KMS-11 (cell line): ENCODE measurements around the gene PSAP.

Source experiments
- H2AFZ ChIP-seq: fragments of 200-600 bp; sonication (generic); 2 replicates; pipeline ENCODE4 v1.6.1; 2016; ENCODE audit warnings: antibody characterized with exemption, mixed run types, low read depth
- H3K27ac ChIP-seq: fragments of 200-600 bp; sonication (generic); 2 replicates; pipeline ENCODE4 v1.6.1; 2016; ENCODE audit warnings: mild to moderate bottlenecking, mixed run types
- H3K27me3 ChIP-seq: fragments of 200-600 bp; sonication (generic); 2 replicates; pipeline ENCODE4 v1.6.1; 2017; ENCODE audit warnings: mild to moderate bottlenecking, low read depth, mixed run types, moderate library complexity; ENCODE audit not compliant: insufficient read depth
- H3K36me3 ChIP-seq: fragments of 200-600 bp; sonication (generic); 2 replicates; pipeline ENCODE4 v1.6.1; 2017; ENCODE audit warnings: mild to moderate bottlenecking, mixed run types; ENCODE audit not compliant: insufficient read depth
- H3K4me1 ChIP-seq: fragments of 200-600 bp; sonication (generic); 2 replicates; pipeline ENCODE4 v1.6.1; 2016; ENCODE audit warnings: mild to moderate bottlenecking, low read depth, mixed run types; ENCODE audit not compliant: poor library complexity, severe bottlenecking
- H3K4me2 ChIP-seq: fragments of 200-600 bp; sonication (generic); 2 replicates; pipeline ENCODE4 v1.7.0; 2016; ENCODE audit warnings: mild to moderate bottlenecking, mixed run types
- H3K4me3 ChIP-seq: fragments of 200-600 bp; sonication (generic); IDR thresholded peaks from 2 replicates; pipeline ENCODE4 v1.6.1; 2017; ENCODE audit warnings: low read depth, low read length, mixed read lengths; ENCODE audit not compliant: insufficient read depth
- H3K79me2 ChIP-seq: fragments of 200-600 bp; sonication (generic); 2 replicates; pipeline ENCODE4 v1.6.1; 2016; ENCODE audit warnings: low read depth, mixed run types; ENCODE audit not compliant: insufficient read depth
- H3K9ac ChIP-seq: fragments of 200-600 bp; sonication (generic); 2 replicates; pipeline ENCODE4 v1.6.1; 2016; ENCODE audit warnings: mild to moderate bottlenecking, mixed run types
- H4K20me1 ChIP-seq: fragments of 200-600 bp; sonication (generic); 2 replicates; pipeline ENCODE4 v1.6.1; 2016; ENCODE audit warnings: mild to moderate bottlenecking, mixed run types; ENCODE audit not compliant: insufficient read depth
- CTCF ChIP-seq: fragments of 200-600 bp; sonication (generic); conservative IDR thresholded peaks from 2 replicates; pipeline ENCODE4 v1.6.1; 2017; ENCODE audit warnings: low read depth, mild to moderate bottlenecking, antibody characterized with exemption, low read length, moderate library complexity, mixed read lengths

The PSAP gene

GRCh38 chr10:71838264-71839211, 12.5 kb downstream of the PSAP start:
- Histone ChIP-seq H3K9ac (no peak overlapping the region), H3K4me3 (no peak overlapping the region), H3K27me3 (no peaks in the 10 kb centered on the region), H2AFZ (no peak overlapping the region), H3K4me2 (no peak overlapping the region), H3K79me2 (peaks cover 18% of the 10 kb centered on the region; the same call in 1 of the 2 replicates), H3K4me1 (peaks cover 17% of the 10 kb centered on the region), H4K20me1 (no peaks in the 10 kb centered on the region), H3K36me3 (no peaks in the 10 kb centered on the region), H3K27ac (no peak overlapping the region)
- TF ChIP-seq CTCF, result no peak

DNA sequence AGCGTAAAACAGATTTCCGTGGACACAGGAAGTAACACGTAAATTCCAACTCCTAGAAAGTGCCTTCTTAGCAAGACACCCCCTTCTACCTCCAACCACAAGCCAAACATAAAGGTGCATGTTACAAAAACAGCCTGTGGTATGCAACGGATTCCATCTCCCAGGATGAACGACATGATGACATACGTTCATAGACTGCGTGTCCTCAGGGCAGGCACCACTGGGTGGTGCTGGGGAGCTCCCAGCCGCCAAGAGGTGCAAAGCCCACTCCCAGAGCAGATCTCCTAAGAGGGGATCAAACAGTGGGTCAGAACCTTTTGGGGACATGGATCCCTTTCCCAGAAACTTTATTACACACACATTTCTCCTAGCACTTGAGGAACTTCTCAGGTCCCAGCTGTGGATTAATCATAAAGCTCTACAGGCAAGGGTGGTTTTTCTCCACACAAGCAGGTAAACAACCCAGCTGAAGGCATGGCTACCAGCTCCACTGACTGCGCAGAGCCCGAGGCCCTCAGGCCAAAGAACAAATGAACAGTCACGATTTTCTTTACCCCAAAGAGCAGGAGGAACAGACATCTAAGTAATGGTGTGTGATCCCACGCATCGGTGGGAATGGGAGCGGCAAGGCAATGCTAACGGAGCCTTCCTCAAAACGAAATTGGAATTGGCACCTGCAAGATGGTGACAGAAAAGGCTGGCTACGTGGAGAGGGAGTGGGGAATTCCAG, 13.8 kb downstream of the PSAP start:
- H2AFZ ChIP-seq, result no peak overlapping the region
- H3K27me3 ChIP-seq, result no peaks in the 10 kb centered on the region
- H3K4me1 ChIP-seq, result peaks cover 11% of the 10 kb centered on the region
- H3K27ac ChIP-seq, result no peak overlapping the region
- no peak overlapping the region for H3K9ac ChIP-seq
- no peak overlapping the region for H3K4me2 ChIP-seq
- H3K4me3 ChIP-seq, result no peak overlapping the region
- no peak for TF ChIP-seq CTCF
- no peaks in the 10 kb centered on the region for H4K20me1 ChIP-seq
- H3K36me3 ChIP-seq, result no peaks in the 10 kb centered on the region
- H3K79me2 ChIP-seq, result peaks cover 8% of the 10 kb centered on the region; the same call in 1 of the 2 replicates

- H3K79me2 ChIP-seq, result peaks cover 3% of the 10 kb centered on the region; the same call in 1 of the 2 replicates
- H3K4me3 ChIP-seq, result no peak overlapping the region
- no peak overlapping the region for H2AFZ ChIP-seq
- TF ChIP-seq CTCF, result no peak
- peaks cover 7% of the 10 kb centered on the region for H3K4me1 ChIP-seq
- no peak overlapping the region for H3K27ac ChIP-seq
- no peak overlapping the region for H3K4me2 ChIP-seq
- H3K36me3 ChIP-seq, result no peaks in the 10 kb centered on the region
- H4K20me1 ChIP-seq, result no peaks in the 10 kb centered on the region
- H3K9ac ChIP-seq, result no peak overlapping the region
- no peaks in the 10 kb centered on the region for H3K27me3 ChIP-seq
Observed at GRCh38 chr10:71836596-71836974, 14.5 kb downstream of the PSAP start.

DNA sequence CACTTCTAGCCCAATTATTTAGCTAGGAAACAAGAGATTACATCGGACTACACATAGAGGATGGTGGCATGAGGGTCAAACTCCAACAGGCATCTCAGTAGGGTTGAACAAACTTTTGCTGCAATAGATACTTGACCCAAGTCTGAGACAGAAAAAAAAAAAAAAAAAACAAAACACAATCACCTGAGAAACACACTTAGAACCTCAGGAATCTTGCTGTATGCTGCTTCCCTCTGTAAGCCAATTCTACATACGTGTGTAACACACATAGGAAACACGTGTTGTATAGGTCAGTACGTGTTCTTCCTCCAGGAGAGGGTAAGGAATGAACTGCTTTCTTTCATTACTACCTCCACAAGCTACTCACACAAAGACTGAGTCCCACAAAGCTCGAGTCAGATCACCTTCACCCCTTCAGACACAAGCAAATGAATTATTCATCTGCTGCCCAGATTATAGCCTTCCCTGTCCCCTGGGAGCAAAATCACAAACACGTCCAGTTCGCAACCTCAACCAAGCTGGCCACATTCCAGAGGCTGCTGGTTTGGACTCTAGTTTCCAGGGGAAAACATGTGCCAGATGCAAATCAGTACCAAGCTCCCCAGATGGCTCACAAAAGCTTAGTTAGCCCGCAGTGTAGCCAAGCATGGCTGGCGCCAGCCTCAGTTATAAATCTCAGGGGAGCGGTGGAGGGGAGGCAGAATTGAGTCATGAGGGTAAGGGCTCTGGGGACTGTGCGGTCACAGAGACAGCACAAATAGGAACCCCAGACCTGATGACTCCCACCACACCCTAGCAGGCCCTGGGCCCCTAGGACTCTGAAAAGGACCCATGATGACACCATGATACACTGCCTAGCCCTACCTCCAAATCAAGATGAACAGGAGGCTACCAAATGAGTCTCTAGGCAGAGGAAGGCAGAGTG, 15.1 kb downstream of the PSAP start:
- Histone ChIP-seq H4K20me1 (no peaks in the 10 kb centered on the region), H3K4me2 (no peak overlapping the region), H3K79me2 (no peaks in the 10 kb centered on the region), H3K36me3 (no peaks in the 10 kb centered on the region), H3K4me3 (no peak overlapping the region), H2AFZ (no peak overlapping the region), H3K4me1 (peaks cover 7% of the 10 kb centered on the region), H3K27me3 (no peaks in the 10 kb centered on the region), H3K27ac (no peak overlapping the region), H3K9ac (no peak overlapping the region)
- TF ChIP-seq CTCF, result no peak
